HepG2 (cell line): ENCODE measurements around the gene TRIP6. TPM values are rescaled to one million over a fixed set of nuclear protein-coding genes. Genes with fewer than 3 reads are reported as not detected.
A peak's percentile ranks its signal among the peaks of the same experiment; 100 is the strongest.

Experiments used
- ATF3 ChIP-seq: sonication (generic); formaldehyde crosslinking; IDR thresholded peaks from 2 replicates; pipeline ENCODE4 v1.4.0; 2020; ENCODE audit warnings: missing genetic modification reagents
- KAT7 ChIP-seq: IDR thresholded peaks from 2 replicates; pipeline ENCODE4 v1.6.1; 2018; ENCODE audit warnings: borderline replicate concordance, missing compliant biosample characterization
- MIER2 ChIP-seq: IDR thresholded peaks from 2 replicates; pipeline ENCODE4 v1.6.1; 2016; ENCODE audit warnings: missing biosample characterization, missing genetic modification reagents
- NONO ChIP-seq, 2 experiments: fragments of 450-650 bp in 1 of 2; sonication (generic) in 1 of 2; formaldehyde crosslinking in 1 of 2; IDR thresholded peaks in 1 of 2; conservative IDR thresholded peaks in 1 of 2; 2 replicates each; pipeline versions ENCODE4 v1.6.1 to v1.8.0; 2017 to 2022; ENCODE audit warnings: mild to moderate bottlenecking in 1 of 2, missing genetic modification reagents in 1 of 2, moderate library complexity in 1 of 2
- PRDM15 ChIP-seq: sonication (generic); formaldehyde crosslinking; IDR thresholded peaks from 2 replicates; pipeline ENCODE4 v1.4.0; 2020; ENCODE audit warnings: missing genetic modification reagents
- SAFB2 ChIP-seq: sonication (generic); formaldehyde crosslinking; IDR thresholded peaks from 2 replicates; pipeline ENCODE4 v1.5.1; 2020; ENCODE audit warnings: missing genetic modification reagents, low read depth, mild to moderate bottlenecking, borderline replicate concordance
- ZIK1 ChIP-seq: sonication (generic); formaldehyde crosslinking; IDR thresholded peaks from 2 replicates; pipeline ENCODE4 v1.5.0; 2020; ENCODE audit warnings: mild to moderate bottlenecking, low read depth, missing genetic modification reagents, borderline replicate concordance
- ZMYM2 ChIP-seq: sonication (generic); formaldehyde crosslinking; IDR thresholded peaks from 2 replicates; pipeline ENCODE4 v1.8.0; 2022; ENCODE audit warnings: mild to moderate bottlenecking, missing genetic modification reagents
- ZNF160 ChIP-seq: sonication (generic); formaldehyde crosslinking; IDR thresholded peaks from 2 replicates; pipeline ENCODE4 v1.8.0; 2022; ENCODE audit warnings: mild to moderate bottlenecking, inconsistent platforms, missing genetic modification reagents
- ZNF382 ChIP-seq: sonication (generic); formaldehyde crosslinking; IDR thresholded peaks from 2 replicates; pipeline ENCODE4 v1.5.0; 2020; ENCODE audit warnings: missing genetic modification reagents, mild to moderate bottlenecking, borderline replicate concordance
- ZSCAN21 ChIP-seq: sonication (generic); formaldehyde crosslinking; IDR thresholded peaks from 2 replicates; pipeline ENCODE4 v1.8.0; 2022; ENCODE audit warnings: mild to moderate bottlenecking, missing genetic modification reagents, moderate library complexity, borderline replicate concordance
- polyA plus RNA-seq, 8 experiments: library from polyadenylated mRNA; depleted of rRNA in 3 of 8; stranded (reverse) in 7 of 8; unstranded in 1 of 8; fragments of >200 nt; fragmentation: Illumina TruSeq in 4 of 8; extraction: Trizol in 4 of 8; gene quantifications; 2 replicates each; pipeline versions ENCODE4 v1.2.1 to v1.2.3, GENCODE V29; 2011 to 2016; ENCODE audit warnings: low read depth in 4 of 8, missing spikeins in 1 of 8, mixed read lengths in 1 of 8; ENCODE audit not compliant: insufficient read depth in 1 of 8
- total RNA-seq, 5 experiments: library from RNA; depleted of rRNA; stranded (reverse); fragments of >200 nt; fragmentation: Illumina TruSeq; extraction: Trizol; gene quantifications; 2 replicates each; pipeline ENCODE4 v1.2.3, GENCODE V29; 2016; ENCODE audit warnings: low read depth in 1 of 5
- TF ChIP-seq, protein P1 (sequence below): sonication (generic); formaldehyde crosslinking; IDR thresholded peaks from 2 replicates; pipeline ENCODE4 v1.4.0; 2020; ENCODE audit warnings: missing genetic modification reagents
- TF ChIP-seq, protein P2 (sequence below): sonication (generic); formaldehyde crosslinking; IDR thresholded peaks from 2 replicates; pipeline ENCODE4 v1.4.0; 2020; ENCODE audit warnings: missing genetic modification reagents
- TF ChIP-seq, protein P3 (sequence below): IDR thresholded peaks from 2 replicates; pipeline ENCODE4 v1.6.1; 2016; ENCODE audit warnings: low read depth, borderline replicate concordance

The TRIP6 gene
- total and polyA plus RNA-seq, 2 of the 13 experiments (the other 11 are each of a cell fraction or from before 2014, with no cell fraction given) = 0.34 to 0.38 TPM

GRCh38 chr7:100827330-100828226, 39.6 kb upstream of the TRIP6 start, which contains the start of gene EPHB4 (continued):
- TF ChIP-seq, protein P1, sequence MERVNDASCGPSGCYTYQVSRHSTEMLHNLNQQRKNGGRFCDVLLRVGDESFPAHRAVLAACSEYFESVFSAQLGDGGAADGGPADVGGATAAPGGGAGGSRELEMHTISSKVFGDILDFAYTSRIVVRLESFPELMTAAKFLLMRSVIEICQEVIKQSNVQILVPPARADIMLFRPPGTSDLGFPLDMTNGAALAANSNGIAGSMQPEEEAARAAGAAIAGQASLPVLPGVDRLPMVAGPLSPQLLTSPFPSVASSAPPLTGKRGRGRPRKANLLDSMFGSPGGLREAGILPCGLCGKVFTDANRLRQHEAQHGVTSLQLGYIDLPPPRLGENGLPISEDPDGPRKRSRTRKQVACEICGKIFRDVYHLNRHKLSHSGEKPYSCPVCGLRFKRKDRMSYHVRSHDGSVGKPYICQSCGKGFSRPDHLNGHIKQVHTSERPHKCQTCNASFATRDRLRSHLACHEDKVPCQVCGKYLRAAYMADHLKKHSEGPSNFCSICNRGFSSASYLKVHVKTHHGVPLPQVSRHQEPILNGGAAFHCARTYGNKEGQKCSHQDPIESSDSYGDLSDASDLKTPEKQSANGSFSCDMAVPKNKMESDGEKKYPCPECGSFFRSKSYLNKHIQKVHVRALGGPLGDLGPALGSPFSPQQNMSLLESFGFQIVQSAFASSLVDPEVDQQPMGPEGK (CRISPR knock-in tag) = peak; percentile 87
- TF ChIP-seq PRDM15 (CRISPR knock-in tag) (0 out of 2 replicates have a peak, but pooled peaks have one; percentile 9), ZIK1 (CRISPR knock-in tag) (no peak), MIER2 (CRISPR knock-in tag) (peak; percentile 52; the same call in 1 of the 2 replicates), ZMYM2 (peak; percentile 89), NONO (IDR thresholded peaks at IDR 0.05) (no peak), NONO (CRISPR knock-in tag; conservative IDR thresholded peaks at IDR 0.05) (peak; percentile 68; the same call in 1 of the 2 replicates), ZNF160 (CRISPR knock-in tag) (peak; percentile 55; the same call in 1 of the 2 replicates), ZSCAN21 (CRISPR knock-in tag) (peak; percentile 25; the same call in 1 of the 2 replicates), SAFB2 (CRISPR knock-in tag) (peak; percentile 73), ATF3 (CRISPR knock-in tag) (0 out of 2 replicates have a peak, but pooled peaks have one; percentile 11), KAT7 (CRISPR knock-in tag) (peak; percentile 79), ZNF382 (no peak)
- TF ChIP-seq, protein P2, sequence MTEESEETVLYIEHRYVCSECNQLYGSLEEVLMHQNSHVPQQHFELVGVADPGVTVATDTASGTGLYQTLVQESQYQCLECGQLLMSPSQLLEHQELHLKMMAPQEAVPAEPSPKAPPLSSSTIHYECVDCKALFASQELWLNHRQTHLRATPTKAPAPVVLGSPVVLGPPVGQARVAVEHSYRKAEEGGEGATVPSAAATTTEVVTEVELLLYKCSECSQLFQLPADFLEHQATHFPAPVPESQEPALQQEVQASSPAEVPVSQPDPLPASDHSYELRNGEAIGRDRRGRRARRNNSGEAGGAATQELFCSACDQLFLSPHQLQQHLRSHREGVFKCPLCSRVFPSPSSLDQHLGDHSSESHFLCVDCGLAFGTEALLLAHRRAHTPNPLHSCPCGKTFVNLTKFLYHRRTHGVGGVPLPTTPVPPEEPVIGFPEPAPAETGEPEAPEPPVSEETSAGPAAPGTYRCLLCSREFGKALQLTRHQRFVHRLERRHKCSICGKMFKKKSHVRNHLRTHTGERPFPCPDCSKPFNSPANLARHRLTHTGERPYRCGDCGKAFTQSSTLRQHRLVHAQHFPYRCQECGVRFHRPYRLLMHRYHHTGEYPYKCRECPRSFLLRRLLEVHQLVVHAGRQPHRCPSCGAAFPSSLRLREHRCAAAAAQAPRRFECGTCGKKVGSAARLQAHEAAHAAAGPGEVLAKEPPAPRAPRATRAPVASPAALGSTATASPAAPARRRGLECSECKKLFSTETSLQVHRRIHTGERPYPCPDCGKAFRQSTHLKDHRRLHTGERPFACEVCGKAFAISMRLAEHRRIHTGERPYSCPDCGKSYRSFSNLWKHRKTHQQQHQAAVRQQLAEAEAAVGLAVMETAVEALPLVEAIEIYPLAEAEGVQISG (CRISPR knock-in tag) = peak; percentile 78
- TF ChIP-seq, protein P3, sequence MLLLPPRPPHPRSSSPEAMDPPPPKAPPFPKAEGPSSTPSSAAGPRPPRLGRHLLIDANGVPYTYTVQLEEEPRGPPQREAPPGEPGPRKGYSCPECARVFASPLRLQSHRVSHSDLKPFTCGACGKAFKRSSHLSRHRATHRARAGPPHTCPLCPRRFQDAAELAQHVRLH (CRISPR knock-in tag) = peak; percentile 67; the same call in 1 of the 2 replicates
